ENCODE results near the gene ILK.

- TF ChIP-seq POLR2A (IDR thresholded peaks at IDR 0.05; ENCODE audit: low read depth), result no peak
- no peak for TF ChIP-seq CTCF (IDR thresholded peaks at IDR 0.05)
These were observed 38.2 kb upstream of the ILK start for GRCh38 chr11:6565325-6565724.

Data from esophagus muscularis mucosa (tissue), 3 donors.